HCT116 (cell line): Measurements from ENCODE around the gene TMEM94. TPM values are rescaled to one million over a fixed set of nuclear protein-coding genes. Genes with fewer than 3 reads are reported as not detected.

Experiments
- ATAC-seq: fragments of 200-7000 bp; cut with Tn5 transposase; 2 replicates; pipeline ENCODE4 v1.9.1; 2020; ENCODE audit warnings: mild to moderate bottlenecking, moderate library complexity
- Bru-seq: library from RNA; stranded (reverse); fragments of 400-500 nt; gene quantifications from one replicate; lab custom pipeline; 2021; lab: Mats Ljungman, UMichigan
- BruChase-seq, 2 experiments: library from RNA; stranded (reverse); fragments of 400-500 nt; gene quantifications; one replicate each; lab custom pipeline; 2021; lab: Mats Ljungman, UMichigan
- BruUV-seq: library from RNA; stranded (reverse); fragments of 400-500 nt; replicated peaks from 2 replicates; lab custom pipeline; 2021; lab: Mats Ljungman, UMichigan
- CTCF ChIA-PET: fragments of 300-600 bp; sonication (Branson Sonifier 250); formaldehyde crosslinking; loops from one replicate; lab custom pipeline; 2021; ENCODE audit warnings: antibody characterized with exemption; lab: Charles Lee
- POLR2A ChIA-PET: fragments of 300-600, 350-600 bp; sonication (Branson Sonifier 250); formaldehyde crosslinking; loops from one replicate; lab custom pipeline; 2021; ENCODE audit warnings: antibody characterized with exemption; lab: Charles Lee
- RAD21 ChIA-PET, 2 experiments: fragments of 300-600 bp; sonication (Branson Sonifier 250); formaldehyde crosslinking; loops; one replicate each; lab custom pipeline; 2023; ENCODE audit warnings: low total read pairs in 2 of 2; ENCODE audit not compliant: uncharacterized antibody in 2 of 2, unreplicated experiment in 2 of 2, low non-redundant PET in 1 of 2; lab: Charles Lee
- DNase-seq: peaks from one replicate; pipeline ENCODE4 v3.0.0-alpha.2; 2010; ENCODE audit warnings: low read depth, low spot score
- H2AFZ ChIP-seq: fragments of 200-600 bp; shearing (Covaris generic), sonication (generic); 2 replicates; pipeline ENCODE4 v1.6.1; 2017; ENCODE audit warnings: low read depth, mixed run types, mixed read lengths, antibody characterized with exemption, low read length; ENCODE audit not compliant: poor library complexity, severe bottlenecking
- H3K27ac ChIP-seq: 2 replicates; pipeline ENCODE4 v1.5.1; 2012; ENCODE audit warnings: low read depth, low read length
- H3K27me3 ChIP-seq: fragments of 200-600 bp; sonication (generic); 2 replicates; pipeline ENCODE4 v1.6.1; 2016; ENCODE audit warnings: mixed run types, low read length, mixed read lengths; ENCODE audit not compliant: insufficient read depth
- H3K36me3 ChIP-seq, 2 experiments: fragments of 200-500 bp in 1 of 2; fragments of 200-600 bp in 1 of 2; sonication (Bioruptor generic) in 1 of 2; sonication (generic) in 1 of 2; 2 replicates each; pipeline versions ENCODE4 v1.5.1 to v1.6.1; 2014 to 2016; ENCODE audit warnings: low read length in 2 of 2, inconsistent platforms in 1 of 2, mixed read lengths in 1 of 2, mixed run types in 1 of 2; ENCODE audit not compliant: insufficient read depth in 2 of 2, control insufficient read depth in 1 of 2
- H3K4me1 ChIP-seq, 2 experiments: fragments of 200-600 bp in 1 of 2; sonication (generic) in 1 of 2; 2 replicates each; pipeline versions ENCODE4 v1.5.1 to v1.6.1; 2012 to 2017; ENCODE audit warnings: low read length in 2 of 2, inconsistent platforms in 1 of 2, mild to moderate bottlenecking in 1 of 2, mixed read lengths in 1 of 2, mixed run types in 1 of 2, moderate library complexity in 1 of 2; ENCODE audit not compliant: insufficient read depth in 2 of 2, control insufficient read depth in 1 of 2
- H3K4me2 ChIP-seq: fragments of 200-600 bp; sonication (generic); 2 replicates; pipeline ENCODE4 v1.6.1; 2017; ENCODE audit warnings: mixed run types, low read length, mixed read lengths
- H3K4me3 ChIP-seq, 2 experiments: fragments of 200-600 bp in 1 of 2; sonication (generic) in 1 of 2; replicated peaks in 1 of 2; 2 replicates each; pipeline ENCODE4 v1.5.1; 2011 to 2016; ENCODE audit warnings: low read length in 2 of 2, control low read depth in 1 of 2, low read depth in 1 of 2, mild to moderate bottlenecking in 1 of 2, mixed read lengths in 1 of 2, mixed run types in 1 of 2
- H3K79me2 ChIP-seq: fragments of 200-600 bp; sonication (generic); 2 replicates; pipeline ENCODE4 v1.6.1; 2017; ENCODE audit warnings: mild to moderate bottlenecking, mixed run types, low read length, moderate library complexity, mixed read lengths; ENCODE audit not compliant: insufficient read depth
- H3K9ac ChIP-seq: fragments of 200-600 bp; sonication (generic); 2 replicates; pipeline ENCODE4 v1.6.1; 2016; ENCODE audit warnings: low read length, mixed read lengths
- H3K9me2 ChIP-seq: fragments of 200-600 bp; sonication (generic), shearing (Covaris generic); 2 replicates; pipeline ENCODE4 v1.6.1; 2017; ENCODE audit warnings: mixed run types, mild to moderate bottlenecking, moderate library complexity; ENCODE audit not compliant: insufficient read depth
- H3K9me3 ChIP-seq, 2 experiments: fragments of 200-500 bp in 1 of 2; fragments of 200-600 bp in 1 of 2; sonication (Bioruptor generic) in 1 of 2; sonication (generic) in 1 of 2; 2 replicates each; pipeline ENCODE4 v1.6.1; 2014 to 2017; ENCODE audit warnings: low read length in 2 of 2, mixed read lengths in 2 of 2, inconsistent platforms in 1 of 2, low read depth in 1 of 2, mild to moderate bottlenecking in 1 of 2, mixed run types in 1 of 2, moderate library complexity in 1 of 2; ENCODE audit not compliant: control insufficient read depth in 1 of 2, insufficient read depth in 1 of 2
- H4K20me1 ChIP-seq: fragments of 200-600 bp; sonication (generic), shearing (Covaris generic); 2 replicates; pipeline ENCODE4 v1.6.1; 2017; ENCODE audit warnings: mixed run types, mild to moderate bottlenecking, moderate library complexity; ENCODE audit not compliant: insufficient read depth
- CBX3 ChIP-seq: IDR thresholded peaks from 2 replicates; pipeline ENCODE4 v1.6.1; 2012; ENCODE audit warnings: low read depth
- CEBPB ChIP-seq: IDR thresholded peaks from 2 replicates; pipeline ENCODE4 v1.6.1; 2012; ENCODE audit warnings: low read depth
- ELF1 ChIP-seq: IDR thresholded peaks from 2 replicates; pipeline ENCODE4 v1.6.1; 2012; ENCODE audit warnings: low read depth, borderline replicate concordance
- EZH2phosphoT487 ChIP-seq: fragments of 200-600 bp; IDR thresholded peaks from 2 replicates; pipeline ENCODE4 v1.6.1; 2018; ENCODE audit warnings: antibody characterized with exemption, borderline replicate concordance
- POLR2A ChIP-seq: IDR thresholded peaks from 2 replicates; pipeline ENCODE4 v1.7.0; 2011; ENCODE audit warnings: borderline replicate concordance; ENCODE audit not compliant: insufficient read depth, insufficient read length; ENCODE audit errors: extremely low read depth
- POLR2AphosphoS5 ChIP-seq: IDR thresholded peaks from 2 replicates; pipeline ENCODE4 v1.6.1; 2011; ENCODE audit warnings: mild to moderate bottlenecking, low read depth, low read length, moderate library complexity
- RAD21 ChIP-seq: IDR thresholded peaks from 2 replicates; pipeline ENCODE4 v1.6.1; 2012; ENCODE audit warnings: low read depth, mild to moderate bottlenecking
- SIN3A ChIP-seq: IDR thresholded peaks from 2 replicates; pipeline ENCODE4 v1.6.1; 2012; ENCODE audit warnings: low read depth
- SP1 ChIP-seq: IDR thresholded peaks from 2 replicates; pipeline ENCODE4 v1.6.1; 2012; ENCODE audit warnings: low read depth
- SRF ChIP-seq: IDR thresholded peaks from 2 replicates; pipeline ENCODE4 v1.6.1; 2012; ENCODE audit warnings: low read depth
- YY1 ChIP-seq: IDR thresholded peaks from 2 replicates; pipeline ENCODE4 v1.6.1; 2011; ENCODE audit warnings: low read length, low read depth, moderate library complexity, mild to moderate bottlenecking; ENCODE audit not compliant: insufficient replicate concordance; ENCODE audit errors: extremely low read depth
- ZFX ChIP-seq: fragments of 450-650 bp; IDR thresholded peaks from 2 replicates; pipeline ENCODE4 v1.6.1; 2017
- ZNF274 ChIP-seq: fragments of 200-500 bp; sonication (Bioruptor generic); IDR thresholded peaks from 2 replicates; pipeline ENCODE4 v1.6.1; 2014; ENCODE audit warnings: mild to moderate bottlenecking, low read depth, low read length, inconsistent platforms
- intact Hi-C: fragments of 100-400 bp; cut with micrococcal nuclease; formaldehyde crosslinking; loops from 2 replicates; pipeline ENCODE4 v1.10.0; 2022
- long read RNA-seq: library from polyadenylated mRNA; unstranded; transcript quantifications from one replicate; pipeline ENCODE4 v2.0.0, GENCODE V29; 2021; ENCODE audit not compliant: unreplicated experiment
- polyA plus RNA-seq: library from polyadenylated mRNA; unstranded; fragments of >200 nt; gene quantifications from 2 replicates; pipeline ENCODE4 v1.2.1, GENCODE V29; 2012; ENCODE audit warnings: missing spikeins
- total RNA-seq: library from RNA; stranded (reverse); gene quantifications from one replicate; pipeline ENCODE4 v1.2.1, GENCODE V29; 2021; ENCODE audit not compliant: unreplicated experiment
- TF ChIP-seq, protein P1 (sequence below): IDR thresholded peaks from 2 replicates; pipeline ENCODE4 v1.6.1; 2012; ENCODE audit warnings: low read depth
- TF ChIP-seq, protein P2 (sequence below): IDR thresholded peaks from 2 replicates; pipeline ENCODE4 v1.6.1; 2012
- TF ChIP-seq, protein P3 (sequence below): IDR thresholded peaks from 2 replicates; pipeline ENCODE4 v1.6.1; 2011; ENCODE audit warnings: mild to moderate bottlenecking, low read length, moderate library complexity; ENCODE audit not compliant: insufficient replicate concordance; ENCODE audit errors: extremely low read depth
- TF ChIP-seq, protein P4 (sequence below), 3 experiments: fragments of 200-600 bp in 1 of 3; sonication (generic) in 1 of 3; IDR thresholded peaks in 2 of 3; conservative IDR thresholded peaks in 1 of 3; 2 replicates each; pipeline ENCODE4 v1.5.1; 2012 to 2017; ENCODE audit warnings: low read depth in 2 of 3, low read length in 2 of 3, antibody characterized with exemption in 1 of 3, borderline replicate concordance in 1 of 3, control low read depth in 1 of 3, mild to moderate bottlenecking in 1 of 3, mixed read lengths in 1 of 3, mixed run types in 1 of 3, moderate library complexity in 1 of 3; ENCODE audit not compliant: insufficient read depth in 1 of 3

The TMEM94 gene
- 75.4 TPM for total RNA-seq
- 64.3 and 69.0 TPM in 2 replicates for polyA plus RNA-seq
- percentile 51 among the genes with signal in this experiment for Bru-seq, nascent RNA
- percentile 65 among the genes with signal in this experiment for BruChase-seq, experiment 1, labeled RNA remaining after a 6-hour chase
- BruChase-seq, experiment 2, labeled RNA remaining after a 2-hour chase, result percentile 58 among the genes with signal in this experiment
- long read RNA-seq, full-length matches to known transcripts, result 1 of 49 reads
- long read RNA-seq, partial matches to known transcripts, result 34 of 49 reads
- long read RNA-seq, other reads (novel, unspliced or antisense), result 14 of 49 reads

DNA sequence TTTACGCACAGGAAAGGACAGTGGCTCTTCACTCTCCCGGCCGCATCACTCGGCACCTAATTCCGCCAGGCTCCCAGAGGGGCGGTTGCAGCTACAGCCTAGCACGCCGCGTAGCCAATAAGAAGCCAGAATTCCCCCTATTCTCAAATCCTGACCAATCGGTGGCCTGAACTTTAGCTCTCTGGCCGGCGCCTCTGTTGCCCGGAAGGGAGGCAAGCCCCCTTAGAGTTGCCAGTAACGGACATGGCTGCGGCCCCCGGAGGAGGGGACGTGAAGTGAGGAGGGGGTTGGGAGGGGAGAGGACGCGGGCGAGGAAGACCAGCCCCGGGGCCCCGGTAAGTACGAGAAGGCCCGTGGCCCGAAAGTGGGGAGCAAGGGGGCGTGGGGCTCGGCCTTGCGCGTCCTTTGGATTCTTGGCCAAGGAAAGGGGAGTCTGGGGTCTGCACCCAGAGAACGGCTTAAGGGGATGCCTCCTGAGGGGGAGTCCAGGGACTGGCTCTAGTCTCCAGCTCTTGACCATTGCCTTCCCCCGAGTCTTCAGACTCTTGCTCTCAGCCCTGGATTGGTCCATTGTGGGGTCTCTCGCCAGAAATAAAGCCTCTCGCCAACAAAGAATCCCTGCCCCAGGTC is at the start of gene TMEM94:
Gene TMEM94, plus strand, starts transcription at position 219 of the 630 bp plus-strand sequence. CDS start 15,271 bp downstream, outside the sequence.
- peak within 1 kb of the TSS; percentile 10 for H2AFZ ChIP-seq
- TF ChIP-seq SP1 (peak; percentile 100), POLR2AphosphoS5 (peak; percentile 43; the same call in 1 of the 2 replicates), ELF1 (peak; percentile 100), YY1 (peak; percentile 100), SIN3A (no peak), POLR2A (no peak), RAD21 (no peak), CBX3 (no peak; the same call in 1 of the 2 replicates), EZH2phosphoT487 (no peak), SRF (no peak), ZFX (no peak; the same call in 1 of the 2 replicates), ZNF274 (no peak), CEBPB (no peak)
- TF ChIP-seq, protein P1, sequence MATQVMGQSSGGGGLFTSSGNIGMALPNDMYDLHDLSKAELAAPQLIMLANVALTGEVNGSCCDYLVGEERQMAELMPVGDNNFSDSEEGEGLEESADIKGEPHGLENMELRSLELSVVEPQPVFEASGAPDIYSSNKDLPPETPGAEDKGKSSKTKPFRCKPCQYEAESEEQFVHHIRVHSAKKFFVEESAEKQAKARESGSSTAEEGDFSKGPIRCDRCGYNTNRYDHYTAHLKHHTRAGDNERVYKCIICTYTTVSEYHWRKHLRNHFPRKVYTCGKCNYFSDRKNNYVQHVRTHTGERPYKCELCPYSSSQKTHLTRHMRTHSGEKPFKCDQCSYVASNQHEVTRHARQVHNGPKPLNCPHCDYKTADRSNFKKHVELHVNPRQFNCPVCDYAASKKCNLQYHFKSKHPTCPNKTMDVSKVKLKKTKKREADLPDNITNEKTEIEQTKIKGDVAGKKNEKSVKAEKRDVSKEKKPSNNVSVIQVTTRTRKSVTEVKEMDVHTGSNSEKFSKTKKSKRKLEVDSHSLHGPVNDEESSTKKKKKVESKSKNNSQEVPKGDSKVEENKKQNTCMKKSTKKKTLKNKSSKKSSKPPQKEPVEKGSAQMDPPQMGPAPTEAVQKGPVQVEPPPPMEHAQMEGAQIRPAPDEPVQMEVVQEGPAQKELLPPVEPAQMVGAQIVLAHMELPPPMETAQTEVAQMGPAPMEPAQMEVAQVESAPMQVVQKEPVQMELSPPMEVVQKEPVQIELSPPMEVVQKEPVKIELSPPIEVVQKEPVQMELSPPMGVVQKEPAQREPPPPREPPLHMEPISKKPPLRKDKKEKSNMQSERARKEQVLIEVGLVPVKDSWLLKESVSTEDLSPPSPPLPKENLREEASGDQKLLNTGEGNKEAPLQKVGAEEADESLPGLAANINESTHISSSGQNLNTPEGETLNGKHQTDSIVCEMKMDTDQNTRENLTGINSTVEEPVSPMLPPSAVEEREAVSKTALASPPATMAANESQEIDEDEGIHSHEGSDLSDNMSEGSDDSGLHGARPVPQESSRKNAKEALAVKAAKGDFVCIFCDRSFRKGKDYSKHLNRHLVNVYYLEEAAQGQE, result no peak
- TF ChIP-seq, protein P2, sequence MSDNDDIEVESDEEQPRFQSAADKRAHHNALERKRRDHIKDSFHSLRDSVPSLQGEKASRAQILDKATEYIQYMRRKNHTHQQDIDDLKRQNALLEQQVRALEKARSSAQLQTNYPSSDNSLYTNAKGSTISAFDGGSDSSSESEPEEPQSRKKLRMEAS, result no peak
- TF ChIP-seq, protein P3, sequence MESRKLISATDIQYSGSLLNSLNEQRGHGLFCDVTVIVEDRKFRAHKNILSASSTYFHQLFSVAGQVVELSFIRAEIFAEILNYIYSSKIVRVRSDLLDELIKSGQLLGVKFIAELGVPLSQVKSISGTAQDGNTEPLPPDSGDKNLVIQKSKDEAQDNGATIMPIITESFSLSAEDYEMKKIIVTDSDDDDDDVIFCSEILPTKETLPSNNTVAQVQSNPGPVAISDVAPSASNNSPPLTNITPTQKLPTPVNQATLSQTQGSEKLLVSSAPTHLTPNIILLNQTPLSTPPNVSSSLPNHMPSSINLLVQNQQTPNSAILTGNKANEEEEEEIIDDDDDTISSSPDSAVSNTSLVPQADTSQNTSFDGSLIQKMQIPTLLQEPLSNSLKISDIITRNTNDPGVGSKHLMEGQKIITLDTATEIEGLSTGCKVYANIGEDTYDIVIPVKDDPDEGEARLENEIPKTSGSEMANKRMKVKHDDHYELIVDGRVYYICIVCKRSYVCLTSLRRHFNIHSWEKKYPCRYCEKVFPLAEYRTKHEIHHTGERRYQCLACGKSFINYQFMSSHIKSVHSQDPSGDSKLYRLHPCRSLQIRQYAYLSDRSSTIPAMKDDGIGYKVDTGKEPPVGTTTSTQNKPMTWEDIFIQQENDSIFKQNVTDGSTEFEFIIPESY, result no peak
- TF ChIP-seq, protein P4, sequence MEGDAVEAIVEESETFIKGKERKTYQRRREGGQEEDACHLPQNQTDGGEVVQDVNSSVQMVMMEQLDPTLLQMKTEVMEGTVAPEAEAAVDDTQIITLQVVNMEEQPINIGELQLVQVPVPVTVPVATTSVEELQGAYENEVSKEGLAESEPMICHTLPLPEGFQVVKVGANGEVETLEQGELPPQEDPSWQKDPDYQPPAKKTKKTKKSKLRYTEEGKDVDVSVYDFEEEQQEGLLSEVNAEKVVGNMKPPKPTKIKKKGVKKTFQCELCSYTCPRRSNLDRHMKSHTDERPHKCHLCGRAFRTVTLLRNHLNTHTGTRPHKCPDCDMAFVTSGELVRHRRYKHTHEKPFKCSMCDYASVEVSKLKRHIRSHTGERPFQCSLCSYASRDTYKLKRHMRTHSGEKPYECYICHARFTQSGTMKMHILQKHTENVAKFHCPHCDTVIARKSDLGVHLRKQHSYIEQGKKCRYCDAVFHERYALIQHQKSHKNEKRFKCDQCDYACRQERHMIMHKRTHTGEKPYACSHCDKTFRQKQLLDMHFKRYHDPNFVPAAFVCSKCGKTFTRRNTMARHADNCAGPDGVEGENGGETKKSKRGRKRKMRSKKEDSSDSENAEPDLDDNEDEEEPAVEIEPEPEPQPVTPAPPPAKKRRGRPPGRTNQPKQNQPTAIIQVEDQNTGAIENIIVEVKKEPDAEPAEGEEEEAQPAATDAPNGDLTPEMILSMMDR (IDR thresholded peaks at IDR 0.05 in 2 of 3, conservative IDR thresholded peaks at IDR 0.05 in 1 of 3; ENCODE audit: borderline replicate concordance in 1 of 3, insufficient read depth in 1 of 3, low read depth in 2 of 3, low read length in 2 of 3), result no peak

More for the DNA sequence above, at the start of gene TMEM94:
- intact Hi-C loops, result no loop called here
- Histone ChIP-seq H3K9me2 (no peaks in the 10 kb centered on the region), H3K36me3 (no peaks in the 10 kb centered on the region), H3K27ac (peak within 1 kb of the TSS; percentile 68), H3K4me1 (peaks cover 12 to 14% of the 10 kb centered on the region in 2 experiments), H3K9ac (peak within 1 kb of the TSS; percentile 83), H4K20me1 (no peaks in the 10 kb centered on the region), H3K4me2 (peak within 1 kb of the TSS; percentile 90), H3K4me3 (peak within 1 kb of the TSS; percentile 84 to 98), H3K79me2 (no peaks in the 10 kb centered on the region; the same call in 1 of the 2 replicates), H3K27me3 (no peaks in the 10 kb centered on the region), H3K9me3 (no peaks in the 10 kb centered on the region)
- no TSS peak for BruUV-seq
- ATAC-seq (peak; percentile 98), DNase-seq (peak; percentile 98)
- RAD21 ChIA-PET, result interaction anchor here (0.5 to 0.8 kb wide), 2 partner anchors 8 to 141 kb away, joined by 3 read pairs; no protein-coding TSS in a partner anchor
- CTCF ChIA-PET, result interaction anchor here (0.8 to 1.5 kb wide), 4 partner anchors 13 to 176 kb away, joined by 3 to 7 read pairs (median 5); partner anchors contain the start of genes SMIM5 and TSEN54
- POLR2A ChIA-PET, result interaction anchor here (0.8 to 1.6 kb wide), 8 partner anchors 10 to 302 kb away, joined by 3 to 7 read pairs (median 4); partner anchors contain the start of genes MIF4GD and SLC25A19
